Measurements from ENCODE around the gene UBA3.

The UBA3 gene

DNA sequence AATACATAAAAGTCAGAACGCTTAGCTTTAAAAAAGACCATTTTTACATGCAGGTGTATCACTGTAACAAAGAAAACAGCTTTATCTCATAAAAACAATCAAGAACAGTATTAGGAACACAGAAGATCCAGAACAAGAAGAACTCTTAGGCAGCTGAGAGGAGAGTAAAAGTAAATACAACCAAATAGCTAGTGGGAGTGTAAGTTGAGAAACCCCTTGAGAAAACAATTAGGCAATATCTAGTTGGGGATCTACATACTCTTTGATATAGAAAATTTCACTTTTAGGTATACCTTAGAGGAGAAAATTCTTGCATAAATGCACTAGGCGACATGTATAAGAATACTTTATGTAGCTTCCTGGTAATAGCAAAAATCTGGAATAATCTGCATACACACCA lies 35.6 kb downstream of the UBA3 start:
- Histone ChIP-seq H3F3A (ENCODE audit: control insufficient read depth, insufficient read depth) (no peaks in the 10 kb centered on the region), H3K4me3 (ENCODE audit: low read length) (no peak overlapping the region), H3K4me1 (ENCODE audit: control insufficient read depth, low read length) (no peaks in the 10 kb centered on the region), H3K4me2 (ENCODE audit: low read length) (no peak overlapping the region), H3K79me2 (ENCODE audit: control insufficient read depth, low read length) (peaks cover 27% of the 10 kb centered on the region), H3K36me3 (ENCODE audit: control insufficient read depth, low read length) (peaks cover 76% of the 10 kb centered on the region), H3K27me3 (ENCODE audit: control insufficient read depth, low read length) (no peaks in the 10 kb centered on the region), H3K27ac (ENCODE audit: low read depth, low read length) (no peak overlapping the region), H3K9me3 (ENCODE audit: control insufficient read depth, insufficient read depth, low read length) (no peaks in the 10 kb centered on the region), H3K9me2 (replicated peaks; ENCODE audit: control insufficient read depth, low read length) (no peaks in the 10 kb centered on the region), H4K20me1 (ENCODE audit: control insufficient read depth, insufficient read depth, low read depth, low read length) (no peaks in the 10 kb centered on the region)
- TF ChIP-seq, protein P1, sequence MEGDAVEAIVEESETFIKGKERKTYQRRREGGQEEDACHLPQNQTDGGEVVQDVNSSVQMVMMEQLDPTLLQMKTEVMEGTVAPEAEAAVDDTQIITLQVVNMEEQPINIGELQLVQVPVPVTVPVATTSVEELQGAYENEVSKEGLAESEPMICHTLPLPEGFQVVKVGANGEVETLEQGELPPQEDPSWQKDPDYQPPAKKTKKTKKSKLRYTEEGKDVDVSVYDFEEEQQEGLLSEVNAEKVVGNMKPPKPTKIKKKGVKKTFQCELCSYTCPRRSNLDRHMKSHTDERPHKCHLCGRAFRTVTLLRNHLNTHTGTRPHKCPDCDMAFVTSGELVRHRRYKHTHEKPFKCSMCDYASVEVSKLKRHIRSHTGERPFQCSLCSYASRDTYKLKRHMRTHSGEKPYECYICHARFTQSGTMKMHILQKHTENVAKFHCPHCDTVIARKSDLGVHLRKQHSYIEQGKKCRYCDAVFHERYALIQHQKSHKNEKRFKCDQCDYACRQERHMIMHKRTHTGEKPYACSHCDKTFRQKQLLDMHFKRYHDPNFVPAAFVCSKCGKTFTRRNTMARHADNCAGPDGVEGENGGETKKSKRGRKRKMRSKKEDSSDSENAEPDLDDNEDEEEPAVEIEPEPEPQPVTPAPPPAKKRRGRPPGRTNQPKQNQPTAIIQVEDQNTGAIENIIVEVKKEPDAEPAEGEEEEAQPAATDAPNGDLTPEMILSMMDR (IDR thresholded peaks at IDR 0.05; ENCODE audit: low read depth, low read length, poor library complexity, severe bottlenecking): no peak
- TF ChIP-seq EZH2phosphoT487 (IDR thresholded peaks at IDR 0.05; ENCODE audit: borderline replicate concordance, low read length): no peak

DNA sequence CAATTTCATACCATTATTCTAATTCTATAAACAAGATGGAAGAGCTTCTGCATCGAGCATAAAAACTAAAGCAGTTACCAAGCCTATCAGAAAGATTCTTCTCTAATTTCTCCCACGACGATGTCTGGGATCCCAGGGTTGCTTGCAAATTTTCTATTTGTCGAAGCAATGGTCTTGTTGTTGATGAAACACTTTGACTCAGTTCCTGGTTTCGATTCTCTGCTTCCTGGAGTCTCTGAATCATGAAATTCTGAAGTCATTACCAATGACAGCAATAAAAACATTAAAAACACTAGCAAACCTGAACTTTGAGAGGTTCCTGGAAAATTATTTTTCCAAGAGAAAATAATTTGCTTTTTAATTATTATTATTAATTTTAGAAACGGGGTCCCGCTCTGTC lies 46.7 kb downstream of the UBA3 start:
- no peaks in the 10 kb centered on the region for H3K9me3 ChIP-seq (ENCODE audit: control insufficient read depth, insufficient read depth, low read length)
- H3K4me3 ChIP-seq (ENCODE audit: low read length): no peak overlapping the region
- H3K4me2 ChIP-seq (ENCODE audit: low read length): no peak overlapping the region
- H3K4me1 ChIP-seq (ENCODE audit: control insufficient read depth, low read length): no peaks in the 10 kb centered on the region
- H4K20me1 ChIP-seq (ENCODE audit: control insufficient read depth, insufficient read depth, low read depth, low read length): no peaks in the 10 kb centered on the region
- peaks cover 74% of the 10 kb centered on the region for H3K36me3 ChIP-seq (ENCODE audit: control insufficient read depth, low read length)
- H3K9me2 ChIP-seq (replicated peaks; ENCODE audit: control insufficient read depth, low read length): no peaks in the 10 kb centered on the region
- H3K27me3 ChIP-seq (ENCODE audit: control insufficient read depth, low read length): no peaks in the 10 kb centered on the region
- TF ChIP-seq, protein P1 (IDR thresholded peaks at IDR 0.05; ENCODE audit: low read depth, low read length, poor library complexity, severe bottlenecking): no peak
- no peak for TF ChIP-seq EZH2phosphoT487 (IDR thresholded peaks at IDR 0.05; ENCODE audit: borderline replicate concordance, low read length)
- no peak overlapping the region for H3K27ac ChIP-seq (ENCODE audit: low read depth, low read length)
- no peaks in the 10 kb centered on the region for H3F3A ChIP-seq (ENCODE audit: control insufficient read depth, insufficient read depth)
- no peaks in the 10 kb centered on the region for H3K79me2 ChIP-seq (ENCODE audit: control insufficient read depth, low read length)

DNA sequence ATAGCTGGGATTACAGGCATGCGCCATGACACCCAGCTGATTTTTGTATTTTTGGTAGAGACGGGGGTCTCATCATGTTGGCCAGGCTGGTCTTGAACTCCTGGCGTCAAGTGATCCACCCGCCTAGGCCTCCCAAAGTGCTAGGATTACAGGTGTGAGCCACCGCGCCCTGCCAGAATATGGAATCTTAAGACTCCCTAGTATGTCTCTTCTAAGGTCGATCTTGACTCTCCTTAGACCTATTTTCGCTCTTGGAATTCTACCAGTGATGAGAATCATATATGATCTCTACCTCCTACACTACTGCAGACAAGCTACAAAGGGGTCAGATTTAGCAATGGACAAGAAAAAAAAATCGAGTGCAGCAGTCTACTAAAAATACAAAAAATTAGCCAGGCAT lies 47.4 kb downstream of the UBA3 start:
- no peak overlapping the region for H3K4me3 ChIP-seq (ENCODE audit: low read length)
- no peak overlapping the region for H3K27ac ChIP-seq (ENCODE audit: low read depth, low read length)
- no peak overlapping the region for H3K4me2 ChIP-seq (ENCODE audit: low read length)
- no peaks in the 10 kb centered on the region; the same call in 1 of the 2 replicates for H3F3A ChIP-seq (ENCODE audit: control insufficient read depth, insufficient read depth)
- H3K27me3 ChIP-seq (ENCODE audit: control insufficient read depth, low read length): no peaks in the 10 kb centered on the region
- H3K4me1 ChIP-seq (ENCODE audit: control insufficient read depth, low read length): no peaks in the 10 kb centered on the region
- no peaks in the 10 kb centered on the region for H3K9me3 ChIP-seq (ENCODE audit: control insufficient read depth, insufficient read depth, low read length)
- H3K79me2 ChIP-seq (ENCODE audit: control insufficient read depth, low read length): no peaks in the 10 kb centered on the region
- H4K20me1 ChIP-seq (ENCODE audit: control insufficient read depth, insufficient read depth, low read depth, low read length): no peaks in the 10 kb centered on the region
- no peaks in the 10 kb centered on the region for H3K9me2 ChIP-seq (replicated peaks; ENCODE audit: control insufficient read depth, low read length)
- no peak for TF ChIP-seq EZH2phosphoT487 (IDR thresholded peaks at IDR 0.05; ENCODE audit: borderline replicate concordance, low read length)
- TF ChIP-seq, protein P1 (IDR thresholded peaks at IDR 0.05; ENCODE audit: low read depth, low read length, poor library complexity, severe bottlenecking): no peak
- peaks cover 74% of the 10 kb centered on the region for H3K36me3 ChIP-seq (ENCODE audit: control insufficient read depth, low read length)

DNA sequence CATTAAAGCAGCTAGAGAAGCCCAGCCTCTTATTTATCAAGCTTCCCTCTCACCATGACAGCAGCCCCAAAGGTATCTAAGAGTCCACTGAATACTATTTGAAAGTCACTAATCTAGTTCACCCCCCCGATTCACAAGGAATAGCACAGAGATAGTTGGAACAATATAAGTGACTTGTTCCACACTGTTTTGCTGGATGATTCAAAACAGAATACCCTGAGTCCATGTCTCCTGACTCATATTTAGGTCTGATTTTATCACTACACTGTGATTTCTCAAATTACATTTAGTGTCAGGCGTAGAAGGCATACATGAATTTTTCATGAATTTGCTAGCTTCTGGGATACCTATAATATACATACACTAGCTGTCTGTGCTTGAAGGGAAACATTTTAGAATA lies 48.0 kb downstream of the UBA3 start:
- Histone ChIP-seq H3F3A (ENCODE audit: control insufficient read depth, insufficient read depth) (no peaks in the 10 kb centered on the region; the same call in 1 of the 2 replicates), H3K79me2 (ENCODE audit: control insufficient read depth, low read length) (no peaks in the 10 kb centered on the region), H4K20me1 (ENCODE audit: control insufficient read depth, insufficient read depth, low read depth, low read length) (no peaks in the 10 kb centered on the region), H3K36me3 (ENCODE audit: control insufficient read depth, low read length) (peaks cover 79% of the 10 kb centered on the region), H3K4me2 (ENCODE audit: low read length) (no peak overlapping the region), H3K27ac (ENCODE audit: low read depth, low read length) (no peak overlapping the region), H3K27me3 (ENCODE audit: control insufficient read depth, low read length) (no peaks in the 10 kb centered on the region), H3K9me3 (ENCODE audit: control insufficient read depth, insufficient read depth, low read length) (no peaks in the 10 kb centered on the region), H3K4me3 (ENCODE audit: low read length) (no peak overlapping the region), H3K4me1 (ENCODE audit: control insufficient read depth, low read length) (no peaks in the 10 kb centered on the region), H3K9me2 (replicated peaks; ENCODE audit: control insufficient read depth, low read length) (no peaks in the 10 kb centered on the region)
- TF ChIP-seq, protein P1 (IDR thresholded peaks at IDR 0.05; ENCODE audit: low read depth, low read length, poor library complexity, severe bottlenecking): no peak
- no peak for TF ChIP-seq EZH2phosphoT487 (IDR thresholded peaks at IDR 0.05; ENCODE audit: borderline replicate concordance, low read length)
